WERI-Rb-1 (cell line): ENCODE measurements around the gene RGS6.

ENCODE experiments used
- DNase-seq: peaks from one replicate; pipeline ENCODE4 v3.0.0-alpha.2; 2020
- H3K27ac ChIP-seq: fragments of 250-450 bp; sonication (Bioruptor Pico); 2 replicates; pipeline ENCODE4 v1.5.1; 2020; ENCODE audit warnings: mild to moderate bottlenecking, moderate library complexity
- H3K27me3 ChIP-seq: fragments of 250-450 bp; sonication (Bioruptor Pico); 2 replicates; pipeline ENCODE4 v1.5.1; 2021; ENCODE audit warnings: mild to moderate bottlenecking, low read depth, moderate library complexity; ENCODE audit not compliant: insufficient read depth, severe bottlenecking
- H3K36me3 ChIP-seq: fragments of 250-450 bp; sonication (Bioruptor Pico); 2 replicates; pipeline ENCODE4 v1.5.1; 2020; ENCODE audit warnings: mild to moderate bottlenecking, moderate library complexity
- H3K4me3 ChIP-seq: 2 replicates; pipeline ENCODE4 v1.5.1; 2011; ENCODE audit warnings: low read depth, mild to moderate bottlenecking, control low read depth, low read length
- H3K9me3 ChIP-seq: fragments of 250-450 bp; sonication (Bioruptor Pico); 2 replicates; pipeline ENCODE4 v1.5.1; 2021; ENCODE audit warnings: mild to moderate bottlenecking, moderate library complexity; ENCODE audit not compliant: severe bottlenecking
- TF ChIP-seq, protein P1 (sequence below): IDR thresholded peaks from 2 replicates; pipeline ENCODE4 v1.5.1; 2011; ENCODE audit warnings: low read depth, mild to moderate bottlenecking, control low read depth, inconsistent platforms, low read length

The RGS6 gene

DNA sequence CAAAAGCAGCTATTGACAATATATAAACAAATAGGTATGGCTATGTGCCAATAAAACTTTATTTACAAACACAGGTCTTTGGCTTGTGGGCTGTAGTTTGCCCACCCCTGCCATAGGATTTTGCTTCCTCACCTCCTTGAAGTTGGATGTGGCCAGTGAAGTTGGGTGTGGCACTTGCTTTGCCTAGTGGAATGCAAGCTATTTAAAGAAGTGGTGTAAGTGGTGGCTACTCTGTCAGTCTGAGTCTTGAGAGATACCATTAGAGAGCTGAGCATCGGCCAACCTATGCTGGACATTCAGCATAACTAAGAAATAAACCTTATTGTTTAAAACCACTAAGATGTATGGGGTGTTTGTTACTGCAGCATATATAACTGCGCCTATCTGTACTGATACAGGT, 321.3 kb downstream of the RGS6 start:
- TF ChIP-seq, protein P1, sequence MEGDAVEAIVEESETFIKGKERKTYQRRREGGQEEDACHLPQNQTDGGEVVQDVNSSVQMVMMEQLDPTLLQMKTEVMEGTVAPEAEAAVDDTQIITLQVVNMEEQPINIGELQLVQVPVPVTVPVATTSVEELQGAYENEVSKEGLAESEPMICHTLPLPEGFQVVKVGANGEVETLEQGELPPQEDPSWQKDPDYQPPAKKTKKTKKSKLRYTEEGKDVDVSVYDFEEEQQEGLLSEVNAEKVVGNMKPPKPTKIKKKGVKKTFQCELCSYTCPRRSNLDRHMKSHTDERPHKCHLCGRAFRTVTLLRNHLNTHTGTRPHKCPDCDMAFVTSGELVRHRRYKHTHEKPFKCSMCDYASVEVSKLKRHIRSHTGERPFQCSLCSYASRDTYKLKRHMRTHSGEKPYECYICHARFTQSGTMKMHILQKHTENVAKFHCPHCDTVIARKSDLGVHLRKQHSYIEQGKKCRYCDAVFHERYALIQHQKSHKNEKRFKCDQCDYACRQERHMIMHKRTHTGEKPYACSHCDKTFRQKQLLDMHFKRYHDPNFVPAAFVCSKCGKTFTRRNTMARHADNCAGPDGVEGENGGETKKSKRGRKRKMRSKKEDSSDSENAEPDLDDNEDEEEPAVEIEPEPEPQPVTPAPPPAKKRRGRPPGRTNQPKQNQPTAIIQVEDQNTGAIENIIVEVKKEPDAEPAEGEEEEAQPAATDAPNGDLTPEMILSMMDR, result no peak
- H3K36me3 ChIP-seq, result no peaks in the 10 kb centered on the region
- no peak overlapping the region for H3K27ac ChIP-seq
- no peak for DNase-seq
- peaks cover 5% of the 10 kb centered on the region for H3K9me3 ChIP-seq
- no peak overlapping the region for H3K4me3 ChIP-seq
- H3K27me3 ChIP-seq, result no peaks in the 10 kb centered on the region

DNA sequence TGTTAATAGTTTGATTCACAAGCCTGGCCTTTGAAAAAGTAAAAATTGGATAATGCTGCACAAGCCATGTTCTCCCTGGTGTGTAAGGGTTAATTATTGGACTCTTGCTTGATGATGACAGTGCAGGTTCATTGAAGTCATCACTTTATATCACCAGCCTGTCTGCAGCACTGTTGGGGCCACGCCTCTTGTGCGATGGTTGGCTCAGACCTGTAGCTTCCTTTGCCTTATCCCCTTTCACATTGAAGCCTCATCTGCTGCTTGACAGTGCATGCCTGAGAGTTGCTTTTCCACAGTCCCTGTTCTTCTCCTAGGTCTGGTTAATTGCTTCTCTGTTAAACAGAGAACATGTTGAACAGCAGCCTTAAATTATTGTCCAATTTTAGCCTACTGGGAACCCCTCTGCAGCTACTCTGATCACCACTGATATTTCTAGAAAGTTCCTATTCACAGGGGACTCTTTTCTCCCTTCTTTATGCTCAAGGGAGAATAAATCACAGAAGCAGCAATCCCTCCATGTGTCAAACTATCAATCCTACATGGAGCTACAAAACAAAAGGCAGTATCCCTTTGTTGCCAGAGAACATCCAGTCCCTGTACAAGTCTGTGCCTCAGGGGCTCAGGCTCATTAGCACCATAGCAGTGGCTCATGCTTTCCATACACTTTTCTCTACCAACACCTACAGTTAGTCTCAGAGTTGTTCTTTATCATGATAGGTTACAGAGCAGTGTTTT, 322.1 kb downstream of the RGS6 start:
- Histone ChIP-seq H3K27ac (no peak overlapping the region), H3K9me3 (peaks cover 5% of the 10 kb centered on the region), H3K36me3 (no peaks in the 10 kb centered on the region), H3K27me3 (no peaks in the 10 kb centered on the region), H3K4me3 (no peak overlapping the region)
- DNase-seq, result no peak
- TF ChIP-seq, protein P1, result no peak

DNA sequence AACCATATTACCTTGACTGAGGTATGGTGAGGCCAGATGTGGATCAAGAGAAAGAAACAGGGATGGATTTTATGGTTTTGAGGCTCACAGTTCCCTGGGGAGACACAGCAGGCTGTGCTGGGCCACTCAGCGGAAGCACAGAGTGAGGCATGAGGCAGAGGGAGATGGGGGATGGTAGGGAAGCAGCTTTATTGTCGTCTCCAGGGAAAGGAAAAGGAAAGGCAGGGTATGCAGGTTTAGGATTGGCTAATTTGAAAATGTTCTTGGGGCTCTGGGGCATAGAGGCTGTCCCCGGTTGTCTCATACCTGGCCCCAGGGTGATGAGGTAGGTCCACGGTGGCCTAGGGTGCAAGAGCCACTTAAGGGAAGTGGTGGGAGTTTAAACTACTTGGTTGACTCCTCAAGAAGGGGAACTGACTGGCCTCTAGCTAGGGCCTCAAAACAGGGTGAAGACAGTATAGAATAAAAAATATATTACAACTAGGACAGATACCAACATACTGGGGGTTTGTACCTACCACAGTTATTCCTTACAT, 322.8 kb downstream of the RGS6 start:
- no peak for DNase-seq
- Histone ChIP-seq H3K36me3 (no peaks in the 10 kb centered on the region), H3K27ac (no peak overlapping the region), H3K9me3 (peaks cover 5% of the 10 kb centered on the region), H3K27me3 (no peaks in the 10 kb centered on the region), H3K4me3 (no peak overlapping the region)
- TF ChIP-seq, protein P1, result no peak

DNA sequence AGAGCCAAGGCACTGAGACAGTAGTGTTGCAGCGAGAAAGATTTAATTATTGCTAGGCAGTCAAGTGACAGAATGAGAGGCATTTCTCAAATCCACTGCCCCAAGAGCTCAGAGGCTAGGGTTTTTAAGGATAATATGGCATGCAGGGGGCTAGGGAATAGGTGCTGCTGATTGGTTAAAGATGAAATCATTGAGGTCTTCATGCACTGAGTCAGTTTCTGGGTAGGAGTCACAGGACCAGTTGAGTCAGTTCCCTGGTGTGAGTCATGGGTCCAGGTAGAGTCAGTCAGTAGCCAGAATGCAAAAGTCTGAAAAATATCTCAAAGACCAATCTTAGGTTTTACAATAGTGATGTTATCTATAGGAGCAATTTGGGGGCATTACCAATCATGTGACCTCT, 323.8 kb downstream of the RGS6 start:
- Histone ChIP-seq H3K27ac (no peak overlapping the region), H3K27me3 (no peaks in the 10 kb centered on the region), H3K4me3 (no peak overlapping the region), H3K9me3 (peaks cover 5% of the 10 kb centered on the region), H3K36me3 (no peaks in the 10 kb centered on the region)
- DNase-seq, result no peak
- TF ChIP-seq, protein P1, result no peak

DNA sequence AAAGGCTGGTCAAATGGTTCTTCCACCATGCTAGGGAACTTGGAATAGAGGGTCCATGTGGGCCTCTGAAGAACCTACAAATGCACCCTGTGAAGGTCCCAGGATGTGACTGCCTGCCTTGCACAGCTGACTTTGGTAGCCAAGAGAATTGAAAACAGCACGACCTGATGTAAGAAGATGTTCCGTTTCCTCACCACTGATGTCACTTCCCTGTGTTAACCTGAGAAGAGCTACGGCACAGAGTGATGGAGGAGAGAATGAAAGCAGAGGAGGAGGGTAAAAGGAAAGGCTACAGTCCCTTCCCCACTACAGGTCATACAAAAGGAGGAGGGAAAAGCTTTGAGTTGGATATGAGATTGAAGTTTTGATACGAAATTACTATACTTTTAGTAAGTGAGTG, 328.8 kb downstream of the RGS6 start:
- Histone ChIP-seq H3K9me3 (peaks cover 5% of the 10 kb centered on the region), H3K4me3 (no peak overlapping the region), H3K27me3 (no peaks in the 10 kb centered on the region), H3K27ac (no peak overlapping the region), H3K36me3 (no peaks in the 10 kb centered on the region)
- DNase-seq, result no peak
- TF ChIP-seq, protein P1, result no peak

DNA sequence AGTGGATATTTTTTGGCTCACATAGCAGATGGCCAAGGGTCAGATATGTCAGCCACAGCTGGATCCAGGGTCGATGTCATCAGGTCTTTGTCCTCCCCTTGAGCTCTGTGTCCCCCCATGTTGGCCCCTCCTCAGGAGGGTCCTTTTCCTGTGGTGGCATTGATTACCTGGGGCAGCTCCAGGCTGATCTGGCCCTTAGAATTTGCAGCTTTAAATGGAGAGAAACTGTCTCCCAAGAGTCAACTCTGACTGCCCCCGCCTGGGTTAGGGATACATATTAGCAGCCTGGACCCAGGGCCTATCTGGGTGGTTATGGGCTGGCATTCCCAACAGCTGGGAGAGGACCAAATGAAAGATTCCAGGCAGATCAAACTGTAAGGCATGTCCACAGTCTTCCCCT, 330.5 kb downstream of the RGS6 start:
- TF ChIP-seq, protein P1, result no peak
- Histone ChIP-seq H3K27ac (no peak overlapping the region), H3K9me3 (peaks cover 3% of the 10 kb centered on the region), H3K36me3 (no peaks in the 10 kb centered on the region), H3K4me3 (no peak overlapping the region), H3K27me3 (no peaks in the 10 kb centered on the region)
- DNase-seq, result no peak
